ENCODE measurements around the gene MS4A14.
"Not testable (repeated sequence)": the region's sequence is repeated elsewhere in the genome, so short reads cannot be mapped to it uniquely, and the experiment has no call there.

MS4A14 gene

DNA sequence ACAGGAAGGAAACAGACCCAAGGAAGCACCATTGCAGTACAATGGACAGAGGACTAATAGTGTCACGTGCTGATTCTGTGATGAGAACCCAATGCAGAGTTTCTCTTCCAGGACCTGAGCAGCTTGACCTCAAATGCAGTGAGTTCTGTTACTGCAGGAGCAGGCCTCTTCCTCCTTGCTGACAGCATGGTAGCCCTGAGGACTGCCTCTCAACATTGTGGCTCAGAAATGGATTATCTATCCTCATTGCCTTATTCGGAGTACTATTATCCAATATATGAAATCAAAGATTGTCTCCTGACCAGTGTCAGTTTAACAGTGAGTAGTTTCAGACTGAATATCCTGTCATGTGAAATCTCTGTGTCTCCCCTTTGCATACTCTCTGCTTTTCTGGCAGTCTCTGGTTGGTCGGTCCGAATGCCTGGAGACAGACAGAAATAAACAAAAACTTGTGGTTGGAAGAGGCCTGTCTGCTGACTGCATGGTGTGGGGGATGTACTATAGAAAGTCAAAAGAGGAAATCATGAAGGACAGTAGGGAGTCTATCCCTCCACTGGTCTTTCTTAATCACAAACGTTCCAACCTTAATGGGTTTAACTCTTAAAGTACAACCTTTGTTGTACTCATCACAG is 6.9 kb upstream of the MS4A14 start:
- peak; percentile 7 for DNase-seq

DNA sequence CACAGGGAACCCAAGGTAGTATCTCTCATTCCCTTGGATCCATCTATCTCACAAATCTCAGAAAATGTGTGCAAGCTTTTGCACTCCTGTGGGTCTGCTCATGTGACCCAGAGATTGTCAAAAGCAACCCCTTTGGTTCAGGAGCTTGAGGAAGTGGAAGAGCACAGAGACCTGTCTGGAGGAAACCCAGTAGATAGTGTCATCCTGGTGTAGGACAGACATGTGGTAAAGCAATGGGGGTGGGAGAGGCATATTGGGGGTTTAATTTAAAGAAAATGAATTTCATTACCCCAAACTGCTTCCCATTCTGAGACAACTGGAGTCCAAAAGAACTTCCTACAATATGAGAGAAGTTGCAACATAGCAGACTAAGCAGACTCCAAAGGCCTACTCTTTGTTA is 5.8 kb upstream of the MS4A14 start:
- DNase-seq = no peak

DNA sequence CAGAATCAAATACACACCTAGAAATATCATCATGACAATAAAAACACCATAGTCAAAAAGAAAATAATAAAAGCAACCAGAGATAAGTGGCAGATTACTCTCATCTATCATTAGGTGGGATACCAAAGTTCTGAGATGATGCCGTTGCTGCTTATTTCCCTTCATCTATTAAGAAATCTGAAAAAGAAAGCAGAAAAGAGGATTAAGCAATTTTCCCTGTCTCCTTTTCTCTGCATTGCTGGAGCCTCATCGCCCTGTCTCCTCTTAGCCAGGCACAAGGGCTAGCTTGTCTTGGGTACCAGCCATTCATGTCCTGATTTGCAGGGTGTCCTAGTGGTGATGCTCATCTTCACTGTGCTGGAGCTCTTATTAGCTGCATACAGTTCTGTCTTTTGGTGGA is 3.9 kb upstream of the MS4A14 start:
- no peak for DNase-seq

DNA sequence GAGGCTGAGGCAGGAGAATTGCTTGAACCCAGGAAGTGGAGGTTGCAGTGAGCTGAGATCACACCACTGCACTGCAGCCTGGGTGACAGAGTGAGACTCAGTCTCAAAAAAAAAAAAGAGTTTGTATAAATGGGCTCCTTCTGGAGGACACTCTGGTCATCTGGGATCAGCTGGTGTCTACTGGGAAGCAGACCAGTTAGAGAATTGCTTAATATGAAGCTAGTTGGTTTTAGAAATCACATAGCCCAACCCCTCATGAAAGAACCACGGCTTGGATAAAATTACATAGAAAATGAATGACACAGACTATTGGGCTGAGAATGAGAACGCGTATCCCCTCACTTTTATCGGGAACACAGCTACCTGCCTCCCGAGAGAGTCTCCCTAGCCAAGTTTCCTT is 3.2 kb upstream of the MS4A14 start:
- DNase-seq = no peak

DNA sequence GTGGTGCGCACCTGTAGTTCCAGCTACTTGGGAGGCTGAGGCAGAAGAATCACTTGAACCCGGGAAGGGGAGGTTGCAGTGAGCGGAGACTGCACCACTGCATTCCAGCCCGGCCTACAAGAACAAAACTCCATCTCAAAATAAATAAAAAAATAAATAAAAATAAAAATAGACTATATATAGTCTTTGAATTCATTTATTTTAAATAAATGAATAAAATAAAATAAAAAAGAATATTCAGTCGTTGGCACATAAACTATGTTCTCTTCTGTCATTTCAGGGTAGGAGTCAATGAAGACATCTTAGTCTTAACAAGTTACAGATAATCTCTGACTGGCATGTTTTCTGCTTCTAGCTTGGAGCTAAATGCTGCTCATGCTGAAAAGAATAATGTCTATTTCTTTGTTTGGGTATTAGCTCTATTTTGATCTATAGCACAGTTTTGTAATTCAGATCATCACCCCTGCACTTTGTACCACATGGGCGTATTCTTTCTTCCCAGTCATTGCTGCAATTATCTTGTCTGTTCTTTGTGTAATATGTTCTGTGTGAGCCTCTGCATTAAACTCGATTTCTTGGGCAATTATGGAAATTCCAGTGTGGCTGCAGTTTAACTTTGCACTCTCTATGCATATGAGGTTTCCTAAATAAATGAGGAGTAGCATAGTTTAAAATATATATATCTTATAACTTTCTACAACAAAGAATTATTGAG is 1.4 kb upstream of the MS4A14 start:
- no peak for DNase-seq

DNA sequence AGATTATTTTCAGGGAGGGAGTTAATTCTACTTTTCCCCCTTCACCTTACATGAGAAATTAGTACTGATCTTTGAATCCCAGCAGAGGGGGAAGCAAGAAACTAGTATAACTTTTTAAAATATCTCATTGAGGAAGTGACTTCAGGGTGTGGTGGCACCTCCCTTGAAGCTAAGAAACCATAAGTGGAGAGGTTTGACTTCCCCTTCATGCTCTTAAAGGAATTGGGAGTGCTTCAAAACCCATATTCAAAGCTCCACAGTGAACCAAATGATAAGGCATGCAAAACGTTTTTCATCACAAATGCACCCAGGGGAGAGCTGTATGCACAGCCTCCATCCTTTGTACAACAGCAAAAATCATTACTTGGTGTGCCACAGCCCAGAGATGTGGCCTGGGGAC is 540 bp downstream of the MS4A14 start:
- DNase-seq = peak; percentile 39

DNA sequence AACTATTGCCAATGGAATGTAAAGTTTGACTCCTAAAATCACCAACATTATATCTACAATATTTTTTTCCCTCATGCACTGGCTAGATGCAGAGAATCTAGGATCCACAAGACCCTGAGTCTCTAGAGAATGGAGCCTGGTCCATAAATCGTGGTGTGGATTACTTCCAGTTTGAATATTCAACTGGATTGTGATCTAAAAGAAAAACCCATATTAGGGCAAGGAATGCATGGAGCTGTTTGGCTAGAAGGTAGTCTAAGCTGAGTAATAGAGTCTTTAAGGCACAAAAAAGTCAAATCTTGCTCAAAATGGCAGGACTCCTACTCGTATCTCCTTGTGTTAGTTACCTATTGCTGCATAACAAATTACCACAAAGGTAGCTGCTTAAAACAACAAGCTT is 23.8 kb downstream of the MS4A14 start:
- no peak for DNase-seq

DNA sequence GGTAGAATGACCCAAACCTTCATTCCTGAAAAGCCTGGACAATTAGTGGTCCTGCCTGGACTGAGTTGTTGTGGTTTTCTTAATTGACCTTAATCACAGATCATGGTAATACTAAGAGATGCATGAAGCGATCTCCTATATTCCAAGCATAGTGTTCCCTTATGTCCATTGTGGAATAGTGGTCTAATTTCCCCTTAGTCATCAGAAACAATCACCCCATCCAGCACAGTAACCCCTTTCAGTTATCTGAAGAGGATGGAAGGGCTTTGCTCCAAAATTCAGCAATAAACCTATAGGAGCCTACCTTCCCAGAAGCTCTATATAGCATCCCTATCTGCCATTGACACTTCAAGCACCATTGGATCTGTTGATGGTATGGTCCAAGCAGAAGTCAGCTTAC is 26.4 kb downstream of the MS4A14 start:
- DNase-seq = no peak

DNA sequence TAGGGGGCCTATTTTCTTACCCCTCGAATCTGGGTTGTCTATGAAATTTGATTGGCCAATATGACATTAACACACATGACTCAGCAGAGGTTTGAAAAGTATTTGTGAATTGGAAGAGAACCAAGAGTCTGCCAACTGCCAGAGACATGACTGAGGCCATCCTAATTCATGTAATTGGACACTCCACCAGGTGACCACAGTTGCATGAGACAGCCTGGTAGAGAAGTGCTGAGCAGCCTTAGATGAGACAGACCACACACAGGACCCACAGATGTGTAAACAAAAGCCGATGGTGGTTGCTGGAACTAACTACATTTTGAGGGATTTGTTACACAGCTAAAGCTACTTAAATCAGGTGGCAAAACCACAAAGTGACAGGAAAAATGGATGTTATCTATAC is 32.3 kb downstream of the MS4A14 start:
- no peak for DNase-seq

DNA sequence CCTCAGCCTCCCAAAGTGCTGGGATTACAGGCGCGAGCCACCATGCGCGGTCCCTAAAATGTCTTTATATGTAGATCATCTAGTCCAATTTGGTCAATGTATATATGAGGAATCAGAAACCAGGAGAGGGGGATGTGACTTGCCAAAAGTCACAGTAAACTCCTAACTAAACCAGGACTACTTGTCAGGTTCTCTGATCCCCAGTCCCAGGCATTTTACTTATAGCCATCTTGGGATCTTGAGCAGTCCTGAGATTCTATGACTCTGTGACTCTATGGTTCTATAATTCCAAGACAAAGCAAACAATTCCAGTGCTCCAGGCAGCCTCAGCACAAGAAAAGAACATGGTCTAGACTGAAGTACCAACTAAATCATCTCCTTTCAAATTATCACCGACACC is 33.0 kb downstream of the MS4A14 start, which contains the start of gene MS4A5:
MS4A5 (plus strand) TSS at position 301 of the 400 bp plus-strand sequence. CDS start 103 bp downstream, outside the sequence.
- DNase-seq = no peak

DNA sequence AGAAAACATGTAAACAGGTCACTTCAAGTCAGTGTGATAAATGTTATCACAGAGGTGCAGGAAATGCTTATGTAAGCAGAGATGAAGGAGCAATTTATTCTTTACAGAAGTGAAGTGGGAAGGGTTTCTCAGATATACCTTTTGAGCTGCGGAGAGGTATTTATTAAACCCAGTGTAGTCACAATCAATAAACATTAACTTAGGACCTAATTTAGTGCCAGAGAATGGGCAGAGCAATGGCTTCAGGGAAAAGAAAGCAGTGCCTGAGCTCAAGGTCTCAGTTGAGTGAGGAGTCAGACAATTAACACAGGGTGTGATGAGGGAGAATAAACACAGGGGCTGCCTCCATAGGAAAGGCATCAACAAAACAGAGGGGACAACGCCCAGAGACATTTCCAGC is 35.0 kb downstream of the MS4A14 start:
- DNase-seq = no peak

DNA sequence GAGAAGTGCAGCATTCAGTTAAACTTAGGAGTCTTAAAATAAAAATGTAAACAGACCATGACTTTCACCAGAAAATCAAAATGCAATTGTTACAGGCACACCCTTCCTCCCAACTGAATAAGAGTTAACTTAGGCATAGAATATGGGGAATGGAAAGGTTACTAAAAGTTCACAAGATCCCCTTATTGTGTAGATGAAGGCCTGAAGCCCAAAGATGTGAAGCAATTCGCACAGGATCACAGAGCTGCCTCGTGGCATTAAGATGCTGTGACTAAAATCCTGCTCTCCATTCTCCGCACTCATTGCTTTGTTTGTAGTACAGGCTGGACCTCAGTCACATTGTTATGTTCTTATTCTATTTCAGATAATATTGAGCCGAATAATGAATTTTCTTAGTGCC is 37.1 kb downstream of the MS4A14 start:
- no peak for DNase-seq

DNA sequence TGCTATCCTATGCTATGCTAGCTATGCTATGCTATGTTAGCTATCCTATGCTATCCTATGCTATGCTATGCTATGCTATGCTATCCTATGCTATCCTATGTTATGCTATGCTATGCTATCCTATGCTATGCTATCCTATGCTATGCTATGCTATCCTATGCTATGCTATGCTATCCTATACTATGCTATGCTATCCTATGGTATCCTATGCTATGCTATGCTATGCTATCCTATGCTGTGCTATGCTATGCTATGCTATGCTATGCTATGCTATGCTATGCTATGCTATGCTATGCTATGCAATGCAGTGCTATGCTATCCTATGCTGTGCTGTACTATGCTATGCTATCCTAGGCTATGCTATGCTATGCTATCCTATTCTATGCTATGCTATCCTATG is 50.8 kb downstream of the MS4A14 start:
- no peak for DNase-seq

DNA sequence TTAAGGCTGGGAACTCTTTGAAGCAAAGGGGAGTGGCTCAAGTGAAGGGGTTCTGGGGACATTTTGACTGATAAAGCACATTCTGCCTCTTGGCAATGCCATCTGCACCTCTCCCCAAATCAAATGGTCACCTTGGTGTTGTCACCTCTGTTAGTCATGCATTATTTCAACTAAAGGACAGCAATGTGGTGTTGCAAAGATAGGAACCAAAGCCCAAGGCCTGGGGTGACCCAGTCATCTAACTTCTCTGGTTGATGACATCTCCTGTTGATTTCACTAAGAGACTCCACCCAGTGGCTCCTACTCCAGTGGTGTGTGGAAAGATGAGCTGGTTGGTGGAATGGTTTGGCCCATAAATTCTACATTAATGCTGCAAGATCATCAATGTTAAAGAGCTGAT is 51.6 kb downstream of the MS4A14 start:
- DNase-seq = no peak

DNA sequence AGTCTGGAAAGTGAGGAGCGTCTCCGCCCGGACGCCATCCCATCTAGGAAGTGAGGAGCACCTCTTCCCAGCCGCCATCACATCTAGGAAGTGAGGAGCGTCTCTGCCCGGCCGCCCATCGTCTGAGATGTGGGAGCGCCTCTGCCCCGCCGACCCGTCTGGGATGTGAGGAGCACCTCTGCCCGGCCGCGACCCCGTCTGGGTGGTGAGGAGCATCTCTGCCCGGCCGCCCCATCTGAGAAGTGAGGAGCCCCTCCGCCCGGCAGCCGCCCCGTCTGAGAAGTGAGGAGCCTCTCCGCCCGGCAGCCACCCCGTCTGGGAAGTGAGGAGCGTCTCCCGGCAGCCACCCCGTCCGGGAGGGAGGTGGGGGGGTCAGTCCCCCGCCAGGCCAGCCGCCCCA is 54.9 kb downstream of the MS4A14 start:
- DNase-seq = not testable (repeated sequence)

DNA sequence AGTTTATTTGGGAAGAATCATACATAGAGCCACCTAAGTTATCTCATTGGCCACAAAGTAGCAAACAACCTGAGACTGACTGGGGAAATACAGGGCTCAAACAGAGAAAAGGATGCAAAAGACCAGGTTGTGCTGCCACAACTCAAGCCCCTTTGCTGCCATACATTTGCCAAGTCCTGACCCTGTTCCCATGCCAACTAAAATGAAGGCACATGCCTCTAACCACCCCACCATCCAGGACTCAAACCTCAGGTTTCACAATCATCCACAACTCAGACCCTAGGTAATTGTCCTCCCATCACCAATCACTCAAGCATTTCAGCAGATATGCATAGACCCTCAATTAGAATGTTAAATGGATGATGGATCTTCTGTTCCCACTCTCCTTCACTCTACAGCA is 58.0 kb downstream of the MS4A14 start:
- no peak for DNase-seq

DNA sequence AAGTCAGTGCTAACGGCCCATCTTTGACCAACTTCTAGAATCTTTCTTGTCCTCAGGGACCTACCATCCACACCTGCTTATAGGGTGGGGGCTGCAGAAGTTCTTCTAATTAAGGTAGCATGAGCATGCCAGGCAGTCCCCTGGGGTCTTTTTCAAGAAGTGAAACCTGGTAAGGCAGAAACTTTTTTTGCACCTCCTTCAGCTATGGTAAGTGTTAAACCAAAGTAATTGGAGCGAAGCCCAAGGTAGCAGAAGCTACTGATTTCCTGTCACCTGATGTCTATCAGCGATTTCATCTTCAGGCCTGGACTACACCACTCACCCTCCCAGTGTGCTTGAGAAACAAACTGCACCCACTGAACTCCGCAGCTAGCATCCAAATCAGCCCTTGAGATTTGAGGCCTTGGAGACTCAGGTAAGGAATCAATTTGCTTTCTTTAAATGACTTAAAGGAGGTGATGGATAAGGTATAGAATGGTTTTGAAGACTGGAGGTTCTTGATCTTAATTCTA is 59.3 kb downstream of the MS4A14 start, which contains the start of gene MS4A1:
MS4A1 (plus strand) TSS at position 317 of the 512 bp plus-strand sequence. CDS start 6,528 bp downstream, outside the sequence.
- no peak for DNase-seq

DNA sequence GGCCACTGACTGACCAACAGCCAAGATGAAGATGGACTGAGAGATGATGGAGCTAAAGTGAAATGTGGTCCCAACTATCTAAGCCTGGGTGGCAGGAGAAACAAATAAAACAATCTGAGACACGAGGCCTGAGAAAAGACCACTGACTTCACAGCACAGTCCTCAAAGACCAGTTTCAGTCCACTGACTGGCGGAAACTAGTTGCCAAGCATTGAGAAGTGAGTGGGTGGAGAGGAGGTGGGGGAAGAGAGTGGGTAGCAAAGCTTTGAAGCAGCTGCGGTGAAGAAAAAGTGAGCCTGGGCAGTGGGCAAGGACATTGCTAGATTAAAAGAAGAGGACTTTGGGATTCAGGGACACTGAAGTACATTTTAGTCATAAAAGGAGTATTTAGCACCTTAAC is 61.3 kb downstream of the MS4A14 start:
- no peak for DNase-seq

DNA sequence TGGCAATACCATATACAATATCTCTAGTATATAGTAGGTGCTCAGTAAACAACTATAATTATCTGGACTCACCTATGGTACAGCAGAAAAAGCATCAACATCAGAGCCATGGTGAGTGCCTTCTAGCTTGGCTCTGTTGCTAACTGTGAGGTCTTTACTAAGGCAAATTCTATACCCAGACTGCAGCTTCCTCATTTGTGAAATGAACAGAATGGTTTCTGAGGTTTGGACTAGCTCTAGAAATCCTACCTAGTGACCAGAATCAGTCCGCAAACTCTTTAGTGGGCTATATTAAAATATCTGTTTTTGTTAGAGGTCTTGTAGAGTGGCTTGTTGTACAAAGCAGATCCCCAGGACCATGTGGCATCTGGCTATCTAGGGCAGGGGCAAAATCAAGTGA is 63.1 kb downstream of the MS4A14 start:
- no peak for DNase-seq
